Upper lobe of left lung (tissue), 4 donors: ENCODE results near the gene OR5M10.

Source experiments
- EP300 ChIP-seq, 4 donors: sonication (generic); formaldehyde crosslinking; IDR thresholded peaks; one replicate each; pipeline ENCODE4 v1.5.1; 2017; ENCODE audit warnings: antibody characterized with exemption in 4 of 4, control low read depth in 2 of 4
- POLR2A ChIP-seq, 4 donors: fragments of 450-650 bp; IDR thresholded peaks; one replicate each; pipeline ENCODE4 v1.5.1; 2016 to 2017; ENCODE audit warnings: antibody characterized with exemption in 4 of 4, mild to moderate bottlenecking in 2 of 4
- POLR2AphosphoS5 ChIP-seq, 2 donors: sonication (generic); formaldehyde crosslinking; IDR thresholded peaks; one replicate each; pipeline ENCODE4 v1.5.1; 2017; ENCODE audit warnings: antibody characterized with exemption in 2 of 2
- TF ChIP-seq, protein P1 (sequence below), 6 experiments: fragments of 450-650 bp in 4 of 6; fragments of 200-600 bp in 2 of 6; sonication (generic) in 2 of 6; IDR thresholded peaks; one replicate each; pipeline ENCODE4 v1.5.1; 2016 to 2019; ENCODE audit warnings: antibody characterized with exemption in 6 of 6

DNA sequence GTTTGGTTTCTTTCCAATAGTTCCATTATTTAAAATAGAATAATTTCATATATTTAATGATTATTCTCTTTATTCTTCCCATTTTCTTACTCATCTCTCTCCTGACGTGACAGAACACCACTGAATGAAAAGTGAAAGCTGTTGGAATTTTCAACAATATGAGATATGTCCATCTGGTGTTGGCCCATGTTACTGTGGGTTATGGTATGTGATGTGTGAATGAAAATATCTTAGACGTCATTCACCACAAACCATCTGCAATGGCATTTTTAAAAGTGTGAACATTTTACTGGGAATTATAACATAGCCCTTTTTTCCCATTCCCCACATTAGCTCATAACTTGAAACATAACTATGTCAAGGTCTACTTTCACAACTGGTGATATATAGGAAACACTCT, 48.4 kb upstream of the OR5M10 start:
- TF ChIP-seq, protein P1, sequence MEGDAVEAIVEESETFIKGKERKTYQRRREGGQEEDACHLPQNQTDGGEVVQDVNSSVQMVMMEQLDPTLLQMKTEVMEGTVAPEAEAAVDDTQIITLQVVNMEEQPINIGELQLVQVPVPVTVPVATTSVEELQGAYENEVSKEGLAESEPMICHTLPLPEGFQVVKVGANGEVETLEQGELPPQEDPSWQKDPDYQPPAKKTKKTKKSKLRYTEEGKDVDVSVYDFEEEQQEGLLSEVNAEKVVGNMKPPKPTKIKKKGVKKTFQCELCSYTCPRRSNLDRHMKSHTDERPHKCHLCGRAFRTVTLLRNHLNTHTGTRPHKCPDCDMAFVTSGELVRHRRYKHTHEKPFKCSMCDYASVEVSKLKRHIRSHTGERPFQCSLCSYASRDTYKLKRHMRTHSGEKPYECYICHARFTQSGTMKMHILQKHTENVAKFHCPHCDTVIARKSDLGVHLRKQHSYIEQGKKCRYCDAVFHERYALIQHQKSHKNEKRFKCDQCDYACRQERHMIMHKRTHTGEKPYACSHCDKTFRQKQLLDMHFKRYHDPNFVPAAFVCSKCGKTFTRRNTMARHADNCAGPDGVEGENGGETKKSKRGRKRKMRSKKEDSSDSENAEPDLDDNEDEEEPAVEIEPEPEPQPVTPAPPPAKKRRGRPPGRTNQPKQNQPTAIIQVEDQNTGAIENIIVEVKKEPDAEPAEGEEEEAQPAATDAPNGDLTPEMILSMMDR (IDR thresholded peaks at IDR 0.05) = no peak
- TF ChIP-seq POLR2A (IDR thresholded peaks at IDR 0.05) (no peak), POLR2AphosphoS5 (IDR thresholded peaks at IDR 0.05) (no peak), EP300 (IDR thresholded peaks at IDR 0.05) (no peak)
